ENCODE measurements around the gene RASD2. TPM values are rescaled to one million over a fixed set of nuclear protein-coding genes. Genes with fewer than 3 reads are reported as not detected.

The RASD2 gene
- total and polyA plus RNA-seq, 2 donors (not counting 1 experiment from before 2014, with no cell fraction given), result 0.07 TPM; not detected in 1

- H3K79me2 ChIP-seq (ENCODE audit: control insufficient read depth, insufficient read depth, low read length), result no peaks in the 10 kb centered on the region
- POLR2A ChIA-PET, result no interaction called here
- H3K27ac Mint-ChIP-seq, result no peak overlapping the region
These were observed 57.7 kb downstream of the RASD2 start for GRCh38 chr22:35598396-35598710.

GRCh38 chr22:35599364-35599763 is 58.7 kb downstream of the RASD2 start:
- ChIA-PET CTCF (no interaction called here), POLR2A (no interaction called here)
- no peak overlapping the region for H3K27ac Mint-ChIP-seq
- WGBS (ENCODE audit: insufficient coverage), result 100% methylated on average over 2 of the region's 4 CpGs
- DNase-seq (no peak), ATAC-seq (ENCODE audit: low read depth) (no peak)
- no peaks in the 10 kb centered on the region for H3K79me2 ChIP-seq (ENCODE audit: control insufficient read depth, insufficient read depth, low read length)
- no peaks in the 10 kb centered on the region for H3K9me3 Mint-ChIP-seq (ENCODE audit: insufficient read depth)
- peaks cover 17% of the 10 kb centered on the region for H3K27me3 Mint-ChIP-seq
- no peak overlapping the region for H3K4me3 Mint-ChIP-seq
- H2AFZ ChIP-seq (ENCODE audit: insufficient read depth, low read depth, low read length, poor library complexity, severe bottlenecking), result no peak overlapping the region
- no peaks in the 10 kb centered on the region for H3K4me1 Mint-ChIP-seq
- no peak overlapping the region for H3K4me2 ChIP-seq (replicated peaks; ENCODE audit: low read depth, low read length, poor library complexity, severe bottlenecking)
- no peak overlapping the region for H3K27ac ChIP-seq (ENCODE audit: low read length in 2 of 2)
- H3K4me1 ChIP-seq (ENCODE audit: control insufficient read depth in 2 of 2, insufficient read depth in 2 of 2, low read length in 2 of 2), result no peaks in the 10 kb centered on the region
- intact Hi-C loops (cut with micrococcal nuclease), result no loop called here
- peaks cover 0 to 3% (median 0%) of the 10 kb centered on the region in 3 donors for H3K9me3 ChIP-seq (ENCODE audit: control extremely low read depth in 1 of 3, control insufficient read depth in 2 of 3, insufficient read depth in 1 of 3, low read length in 2 of 3)
- H3K27me3 ChIP-seq (replicated peaks in 1 of 4; ENCODE audit: control extremely low read depth in 1 of 4, control insufficient read depth in 3 of 4, insufficient read depth in 4 of 4, low read length in 3 of 4), result no peaks in the 10 kb centered on the region
- no peak overlapping the region for H3K9ac ChIP-seq (ENCODE audit: low read length)
- no peaks in the 10 kb centered on the region for H3K36me3 ChIP-seq (replicated peaks in 1 of 2; ENCODE audit: control extremely low read depth in 1 of 2, control insufficient read depth in 1 of 2, extremely low read depth in 1 of 2, insufficient read depth in 2 of 2, low read length in 1 of 2)
- TF ChIP-seq CTCF (IDR thresholded peaks at IDR 0.05), result no peak
- TF ChIP-seq EZH2 (IDR thresholded peaks at IDR 0.05; ENCODE audit: borderline replicate concordance, insufficient read depth, low read depth, low read length, poor library complexity, severe bottlenecking), result no peak
- no peaks in the 10 kb centered on the region for H4K20me1 ChIP-seq (ENCODE audit: control insufficient read depth, insufficient read depth, low read length, poor library complexity, severe bottlenecking)
- H3K4me3 ChIP-seq (ENCODE audit: control extremely low read depth in 1 of 5, extremely low read depth in 1 of 5, insufficient read depth in 1 of 5, low read depth in 2 of 5, low read length in 4 of 5), result no peak overlapping the region

More at GRCh38 chr22:35598396-35598710, 57.7 kb downstream of the RASD2 start:
- H3K27me3 Mint-ChIP-seq, result peaks cover 12% of the 10 kb centered on the region
- H3K4me3 Mint-ChIP-seq, result no peak overlapping the region
- no peaks in the 10 kb centered on the region for H4K20me1 ChIP-seq (ENCODE audit: control insufficient read depth, insufficient read depth, low read length, poor library complexity, severe bottlenecking)
- no peak overlapping the region for H3K9ac ChIP-seq (ENCODE audit: low read length)
- no peaks in the 10 kb centered on the region for H3K4me1 Mint-ChIP-seq
- intact Hi-C loops (cut with micrococcal nuclease), result no loop called here
- H3K27me3 ChIP-seq (replicated peaks in 1 of 4; ENCODE audit: control extremely low read depth in 1 of 4, control insufficient read depth in 3 of 4, insufficient read depth in 4 of 4, low read length in 3 of 4), result no peaks in the 10 kb centered on the region
- H3K27ac ChIP-seq (ENCODE audit: low read length in 2 of 2), result no peak overlapping the region
- CTCF ChIA-PET, result no interaction called here
- peaks cover 0 to 3% (median 0%) of the 10 kb centered on the region in 3 donors for H3K9me3 ChIP-seq (ENCODE audit: control extremely low read depth in 1 of 3, control insufficient read depth in 2 of 3, insufficient read depth in 1 of 3, low read length in 2 of 3)
- no peak for DNase-seq
- no peak overlapping the region for H3K4me3 ChIP-seq (ENCODE audit: control extremely low read depth in 1 of 5, extremely low read depth in 1 of 5, insufficient read depth in 1 of 5, low read depth in 2 of 5, low read length in 4 of 5)
- no peaks in the 10 kb centered on the region for H3K4me1 ChIP-seq (ENCODE audit: control insufficient read depth in 2 of 2, insufficient read depth in 2 of 2, low read length in 2 of 2)
- H3K36me3 ChIP-seq (replicated peaks in 1 of 2; ENCODE audit: control extremely low read depth in 1 of 2, control insufficient read depth in 1 of 2, extremely low read depth in 1 of 2, insufficient read depth in 2 of 2, low read length in 1 of 2), result no peaks in the 10 kb centered on the region
- no peak overlapping the region for H3K4me2 ChIP-seq (replicated peaks; ENCODE audit: low read depth, low read length, poor library complexity, severe bottlenecking)
- H2AFZ ChIP-seq (ENCODE audit: insufficient read depth, low read depth, low read length, poor library complexity, severe bottlenecking), result no peak overlapping the region
- H3K9me3 Mint-ChIP-seq (ENCODE audit: insufficient read depth), result no peaks in the 10 kb centered on the region
- no peak for ATAC-seq (ENCODE audit: low read depth)
- TF ChIP-seq CTCF (IDR thresholded peaks at IDR 0.05) (no peak), EZH2 (IDR thresholded peaks at IDR 0.05; ENCODE audit: borderline replicate concordance, insufficient read depth, low read depth, low read length, poor library complexity, severe bottlenecking) (no peak)
- WGBS (ENCODE audit: insufficient coverage), result 97% methylated on average over 4 of the region's 4 CpGs

Data from B cell (primary cell).